ENCODE measurements around the gene SH3BP2.

GRCh38 chr4:2763511-2763967, 29.3 kb upstream of the SH3BP2 start:
- TF ChIP-seq CEBPB (IDR thresholded peaks at IDR 0.05; ENCODE audit: low read depth), result no peak
- TF ChIP-seq POLR2A (IDR thresholded peaks at IDR 0.05; ENCODE audit: borderline replicate concordance, extremely low read depth, insufficient read depth, insufficient read length), result no peak
- no peak for TF ChIP-seq CTCF (IDR thresholded peaks at IDR 0.05 in 2 of 3, conservative IDR thresholded peaks at IDR 0.05 in 1 of 3; ENCODE audit: borderline replicate concordance in 1 of 3, insufficient read depth in 1 of 3, low read depth in 2 of 3, low read length in 2 of 3)
- TF ChIP-seq ATF3 (IDR thresholded peaks at IDR 0.05), result no peak
- TF ChIP-seq CBX3 (IDR thresholded peaks at IDR 0.05; ENCODE audit: low read depth), result no peak
- TF ChIP-seq ZFX (IDR thresholded peaks at IDR 0.05), result no peak
- TF ChIP-seq REST (IDR thresholded peaks at IDR 0.05; ENCODE audit: low read depth), result no peak
